SK-N-SH (cell line): ENCODE measurements around the gene ATP13A4. TPM values are rescaled to one million over a fixed set of nuclear protein-coding genes. Genes with fewer than 3 reads are reported as not detected.
A peak's percentile ranks its signal among the peaks of the same experiment; 100 is the strongest.

ENCODE experiments used
- CTCF ChIA-PET: fragments of 300-600, 350-600 bp; formaldehyde crosslinking; extraction: SDS; loops from one replicate; lab custom pipeline; 2021; lab: Yijun Ruan, JAX
- POLR2A ChIA-PET: fragments of 350-600 bp; sonication (Branson Sonifier 250); formaldehyde crosslinking; extraction: SDS; loops from one replicate; lab custom pipeline; 2020; ENCODE audit warnings: antibody characterized with exemption, inconsistent platforms; lab: Yijun Ruan, JAX
- DNase-seq: peaks from one replicate; pipeline ENCODE4 v3.0.0; 2012
- H2AFZ ChIP-seq: fragments of 200-600 bp; sonication (generic); 2 replicates; pipeline ENCODE4 v1.8.1; 2016; ENCODE audit warnings: antibody characterized with exemption, mild to moderate bottlenecking, low read depth
- H3F3A ChIP-seq: fragments of 200-600 bp; sonication (generic); replicated peaks from 2 replicates; pipeline ENCODE3; 2016; ENCODE audit warnings: antibody characterized with exemption, mild to moderate bottlenecking; ENCODE audit not compliant: insufficient read depth
- H3K27ac ChIP-seq, 2 experiments: fragments of 200-500 bp in 1 of 2; fragments of 200-600 bp in 1 of 2; sonication (Bioruptor generic) in 1 of 2; sonication (generic), shearing (Covaris generic) in 1 of 2; 2 replicates each; pipeline versions ENCODE4 v1.5.1 to v1.6.1; 2014 to 2016; ENCODE audit warnings: low read depth in 2 of 2, inconsistent platforms in 1 of 2, low read length in 1 of 2, mild to moderate bottlenecking in 1 of 2, mixed read lengths in 1 of 2
- H3K27me3 ChIP-seq: fragments of 200-600 bp; sonication (generic), shearing (Covaris generic); 2 replicates; pipeline ENCODE4 v1.6.1; 2016; ENCODE audit warnings: mixed run types; ENCODE audit not compliant: insufficient read depth
- H3K36me3 ChIP-seq, 2 experiments: fragments of 200-500 bp in 1 of 2; fragments of 200-600 bp in 1 of 2; sonication (Bioruptor generic) in 1 of 2; sonication (generic) in 1 of 2; replicated peaks in 1 of 2; 2 replicates each; pipeline versions ENCODE3 to v1.5.1; 2014 to 2016; ENCODE audit warnings: low read length in 1 of 2, mild to moderate bottlenecking in 1 of 2; ENCODE audit not compliant: insufficient read depth in 2 of 2, control insufficient read depth in 1 of 2
- H3K4me1 ChIP-seq, 2 experiments: fragments of 200-500 bp in 1 of 2; fragments of 200-600 bp in 1 of 2; sonication (Bioruptor generic) in 1 of 2; sonication (generic), shearing (Covaris generic) in 1 of 2; 2 replicates each; pipeline versions ENCODE4 v1.5.1 to v1.6.1; 2014 to 2016; ENCODE audit warnings: low read depth in 1 of 2, low read length in 1 of 2, mixed run types in 1 of 2; ENCODE audit not compliant: insufficient read depth in 2 of 2, control insufficient read depth in 1 of 2
- H3K4me2 ChIP-seq: fragments of 200-600 bp; sonication (generic), shearing (Covaris generic); 2 replicates; pipeline ENCODE4 v1.6.1; 2017; ENCODE audit warnings: mixed run types
- H3K4me3 ChIP-seq, 2 experiments: fragments of 200-500 bp in 1 of 2; fragments of 200-600 bp in 1 of 2; sonication (Bioruptor generic) in 1 of 2; sonication (generic), shearing (Covaris generic) in 1 of 2; 2 replicates each; pipeline versions ENCODE4 v1.5.1 to v1.8.1; 2014 to 2016; ENCODE audit warnings: low read depth in 2 of 2, inconsistent platforms in 1 of 2, low read length in 1 of 2, mild to moderate bottlenecking in 1 of 2, mixed read lengths in 1 of 2, moderate library complexity in 1 of 2
- H3K79me2 ChIP-seq: fragments of 200-600 bp; sonication (generic); 2 replicates; pipeline ENCODE4 v1.8.1; 2017; ENCODE audit warnings: mild to moderate bottlenecking; ENCODE audit not compliant: insufficient read depth
- H3K9ac ChIP-seq: fragments of 200-600 bp; sonication (generic); 2 replicates; pipeline ENCODE4 v1.6.1; 2017; ENCODE audit warnings: mixed run types
- H3K9me2 ChIP-seq: fragments of 200-600 bp; sonication (generic); 2 replicates; pipeline ENCODE4 v1.6.1; 2017; ENCODE audit warnings: mixed run types
- H3K9me3 ChIP-seq: fragments of 200-600 bp; sonication (generic); 2 replicates; pipeline ENCODE4 v1.6.1; 2017; ENCODE audit warnings: mixed run types, mild to moderate bottlenecking, moderate library complexity
- H4K20me1 ChIP-seq: fragments of 200-600 bp; sonication (generic); 2 replicates; pipeline ENCODE4 v1.6.1; 2017; ENCODE audit warnings: mild to moderate bottlenecking, mixed run types; ENCODE audit not compliant: insufficient read depth
- ELF1 ChIP-seq: IDR thresholded peaks from 2 replicates; pipeline ENCODE4 v1.4.0; 2012
- FOXM1 ChIP-seq: IDR thresholded peaks from 2 replicates; pipeline ENCODE4 v1.4.0; 2012; ENCODE audit warnings: low read depth, mild to moderate bottlenecking
- MEF2A ChIP-seq: IDR thresholded peaks from 2 replicates; pipeline ENCODE4 v1.4.0; 2012; ENCODE audit warnings: low read depth, borderline replicate concordance
- MXI1 ChIP-seq: IDR thresholded peaks from 2 replicates; pipeline ENCODE4 v1.6.1; 2012; ENCODE audit warnings: mild to moderate bottlenecking, low read depth, low read length, improper control_type of control experiment
- NRF1 ChIP-seq: IDR thresholded peaks from 2 replicates; pipeline ENCODE4 v1.6.1; 2012; ENCODE audit warnings: low read depth, mild to moderate bottlenecking, low read length
- POLR2AphosphoS5 ChIP-seq: IDR thresholded peaks from 2 replicates; pipeline ENCODE4 v1.6.1; 2012; ENCODE audit warnings: low read depth, low read length
- RAD21 ChIP-seq: IDR thresholded peaks from 2 replicates; pipeline ENCODE4 v1.6.1; 2012; ENCODE audit warnings: mild to moderate bottlenecking, low read length
- RFX5 ChIP-seq: IDR thresholded peaks from 2 replicates; pipeline ENCODE4 v1.6.1; 2012; ENCODE audit warnings: mild to moderate bottlenecking, improper control_type of control experiment, low read length
- SIN3A ChIP-seq: IDR thresholded peaks from 2 replicates; pipeline ENCODE4 v1.6.1; 2012; ENCODE audit warnings: low read depth, mild to moderate bottlenecking, low read length, moderate library complexity, borderline replicate concordance
- SMC3 ChIP-seq: IDR thresholded peaks from 2 replicates; pipeline ENCODE4 v1.6.1; 2012; ENCODE audit warnings: low read depth, low read length, improper control_type of control experiment
- TEAD4 ChIP-seq: IDR thresholded peaks from 2 replicates; pipeline ENCODE4 v1.4.0; 2012; ENCODE audit warnings: mild to moderate bottlenecking, borderline replicate concordance; ENCODE audit not compliant: insufficient read depth
- WGBS: methylation state at CpG from one replicate; pipeline ENCODE4 v1.1.6; 2017; ENCODE audit warnings: low lambda C conversion rate; 5-methylcytosine and 5-hydroxymethylcytosine counted together
- polyA plus RNA-seq, 3 experiments: library from polyadenylated mRNA; depleted of rRNA; stranded (reverse); fragments of >200 nt; gene quantifications; 2 replicates each; pipeline ENCODE4 v1.2.3, GENCODE V29; 2012
- TF ChIP-seq, protein P1 (sequence below): IDR thresholded peaks from 2 replicates; pipeline ENCODE4 v1.4.0; 2012; ENCODE audit warnings: low read depth
- TF ChIP-seq, protein P2 (sequence below): IDR thresholded peaks from 2 replicates; pipeline ENCODE4 v1.4.0; 2012; ENCODE audit warnings: low read depth, borderline replicate concordance
- TF ChIP-seq, protein P3 (sequence below): IDR thresholded peaks from 2 replicates; pipeline ENCODE4 v1.4.0; 2012; ENCODE audit warnings: low read depth, borderline replicate concordance
- TF ChIP-seq, protein P4 (sequence below): fragments of 200-600 bp; sonication (generic); IDR thresholded peaks from 2 replicates; pipeline ENCODE4 v1.6.1; 2017; ENCODE audit warnings: antibody characterized with exemption, mild to moderate bottlenecking, moderate library complexity

ATP13A4 gene
- polyA plus RNA-seq, 1 of the 3 experiments (the other 2 are of a cell fraction) = 0.02 TPM

DNA sequence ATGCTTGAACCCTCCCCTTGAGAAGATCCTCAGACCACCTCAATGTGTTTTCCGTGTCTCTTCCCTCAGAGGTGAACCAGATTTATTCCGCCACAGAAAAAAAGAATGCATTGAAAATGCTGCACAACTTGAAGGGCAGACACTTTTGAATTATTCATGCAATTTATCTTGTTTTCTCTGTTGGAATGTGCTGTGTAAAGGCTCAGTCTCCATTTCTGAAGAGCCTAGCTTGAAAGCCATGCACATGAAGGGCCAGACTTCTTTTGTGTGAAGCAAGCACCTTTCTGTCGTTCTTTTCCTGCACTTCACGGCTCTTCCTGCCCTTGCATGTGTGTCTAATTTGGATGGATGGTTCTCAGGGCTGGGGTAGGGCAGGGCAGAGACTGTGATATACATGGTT is 97.2 kb downstream of the ATP13A4 start:
- no peak overlapping the region for H2AFZ ChIP-seq
- CTCF ChIA-PET = interaction anchor here (0.5 to 5.2 kb wide), 4 partner anchors 9 to 115 kb away, joined by 3 to 28 read pairs (median 3); no protein-coding TSS in a partner anchor
- no peak overlapping the region for H3K9ac ChIP-seq
- H4K20me1 ChIP-seq = no peaks in the 10 kb centered on the region
- H3K4me3 ChIP-seq = no peak overlapping the region
- H3K4me1 ChIP-seq = no peaks in the 10 kb centered on the region
- no peaks in the 10 kb centered on the region for H3K36me3 ChIP-seq
- POLR2A ChIA-PET = no interaction called here
- H3K4me2 ChIP-seq = no peak overlapping the region
- H3K9me2 ChIP-seq = no peaks in the 10 kb centered on the region
- TF ChIP-seq, protein P1, sequence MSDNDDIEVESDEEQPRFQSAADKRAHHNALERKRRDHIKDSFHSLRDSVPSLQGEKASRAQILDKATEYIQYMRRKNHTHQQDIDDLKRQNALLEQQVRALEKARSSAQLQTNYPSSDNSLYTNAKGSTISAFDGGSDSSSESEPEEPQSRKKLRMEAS = no peak
- no peak for TF ChIP-seq NRF1
- no peak for TF ChIP-seq RFX5
- TF ChIP-seq, protein P2, sequence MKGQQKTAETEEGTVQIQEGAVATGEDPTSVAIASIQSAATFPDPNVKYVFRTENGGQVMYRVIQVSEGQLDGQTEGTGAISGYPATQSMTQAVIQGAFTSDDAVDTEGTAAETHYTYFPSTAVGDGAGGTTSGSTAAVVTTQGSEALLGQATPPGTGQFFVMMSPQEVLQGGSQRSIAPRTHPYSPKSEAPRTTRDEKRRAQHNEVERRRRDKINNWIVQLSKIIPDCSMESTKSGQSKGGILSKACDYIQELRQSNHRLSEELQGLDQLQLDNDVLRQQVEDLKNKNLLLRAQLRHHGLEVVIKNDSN = no peak
- no peak for TF ChIP-seq POLR2AphosphoS5
- no peak for TF ChIP-seq SIN3A
- TF ChIP-seq TEAD4 = no peak
- no peak for TF ChIP-seq MEF2A
- TF ChIP-seq FOXM1 = no peak
- TF ChIP-seq RAD21 = no peak
- no peak for TF ChIP-seq SMC3
- TF ChIP-seq, protein P3, sequence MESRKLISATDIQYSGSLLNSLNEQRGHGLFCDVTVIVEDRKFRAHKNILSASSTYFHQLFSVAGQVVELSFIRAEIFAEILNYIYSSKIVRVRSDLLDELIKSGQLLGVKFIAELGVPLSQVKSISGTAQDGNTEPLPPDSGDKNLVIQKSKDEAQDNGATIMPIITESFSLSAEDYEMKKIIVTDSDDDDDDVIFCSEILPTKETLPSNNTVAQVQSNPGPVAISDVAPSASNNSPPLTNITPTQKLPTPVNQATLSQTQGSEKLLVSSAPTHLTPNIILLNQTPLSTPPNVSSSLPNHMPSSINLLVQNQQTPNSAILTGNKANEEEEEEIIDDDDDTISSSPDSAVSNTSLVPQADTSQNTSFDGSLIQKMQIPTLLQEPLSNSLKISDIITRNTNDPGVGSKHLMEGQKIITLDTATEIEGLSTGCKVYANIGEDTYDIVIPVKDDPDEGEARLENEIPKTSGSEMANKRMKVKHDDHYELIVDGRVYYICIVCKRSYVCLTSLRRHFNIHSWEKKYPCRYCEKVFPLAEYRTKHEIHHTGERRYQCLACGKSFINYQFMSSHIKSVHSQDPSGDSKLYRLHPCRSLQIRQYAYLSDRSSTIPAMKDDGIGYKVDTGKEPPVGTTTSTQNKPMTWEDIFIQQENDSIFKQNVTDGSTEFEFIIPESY = no peak
- TF ChIP-seq MXI1 = no peak
- no peak for TF ChIP-seq ELF1
- H3F3A ChIP-seq = no peaks in the 10 kb centered on the region
- DNase-seq = no peak
- no peak overlapping the region for H3K27ac ChIP-seq
- H3K9me3 ChIP-seq = no peaks in the 10 kb centered on the region
- no peaks in the 10 kb centered on the region; the same call in 1 of the 2 replicates for H3K27me3 ChIP-seq
- WGBS = 32% methylated on average over 4 of the region's 4 CpGs
- no peaks in the 10 kb centered on the region for H3K79me2 ChIP-seq

DNA sequence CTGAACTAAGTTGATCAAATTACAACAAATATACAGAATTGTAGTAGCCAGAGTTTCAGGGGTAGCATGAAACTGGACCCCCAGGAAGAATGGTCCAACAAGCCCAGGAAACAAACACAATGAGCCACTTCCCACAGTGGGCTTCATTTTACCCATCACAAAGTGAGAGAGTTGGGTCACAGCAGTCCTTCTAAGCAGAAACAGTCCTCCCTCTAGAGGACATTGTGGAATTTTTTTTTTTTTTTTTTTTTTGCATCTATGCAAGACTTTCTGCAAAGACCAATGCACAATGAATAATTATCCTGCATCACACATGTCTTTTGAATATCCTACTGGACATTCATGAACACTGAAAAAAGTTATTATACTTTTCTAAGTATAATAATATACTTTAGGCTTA is 102.4 kb downstream of the ATP13A4 start:
- Histone ChIP-seq H3K79me2 (no peaks in the 10 kb centered on the region), H3K4me3 (no peak overlapping the region), H3K9me3 (no peaks in the 10 kb centered on the region), H3K27ac (no peak overlapping the region), H3K9ac (no peak overlapping the region), H3K4me2 (no peak overlapping the region), H3K4me1 (no peaks in the 10 kb centered on the region), H3F3A (no peaks in the 10 kb centered on the region)
- DNase-seq = peak; percentile 3
- TF ChIP-seq RAD21 = 0 out of 2 replicates have a peak, but pooled peaks have one; percentile 7
- TF ChIP-seq, protein P1 = no peak
- TF ChIP-seq, protein P4, sequence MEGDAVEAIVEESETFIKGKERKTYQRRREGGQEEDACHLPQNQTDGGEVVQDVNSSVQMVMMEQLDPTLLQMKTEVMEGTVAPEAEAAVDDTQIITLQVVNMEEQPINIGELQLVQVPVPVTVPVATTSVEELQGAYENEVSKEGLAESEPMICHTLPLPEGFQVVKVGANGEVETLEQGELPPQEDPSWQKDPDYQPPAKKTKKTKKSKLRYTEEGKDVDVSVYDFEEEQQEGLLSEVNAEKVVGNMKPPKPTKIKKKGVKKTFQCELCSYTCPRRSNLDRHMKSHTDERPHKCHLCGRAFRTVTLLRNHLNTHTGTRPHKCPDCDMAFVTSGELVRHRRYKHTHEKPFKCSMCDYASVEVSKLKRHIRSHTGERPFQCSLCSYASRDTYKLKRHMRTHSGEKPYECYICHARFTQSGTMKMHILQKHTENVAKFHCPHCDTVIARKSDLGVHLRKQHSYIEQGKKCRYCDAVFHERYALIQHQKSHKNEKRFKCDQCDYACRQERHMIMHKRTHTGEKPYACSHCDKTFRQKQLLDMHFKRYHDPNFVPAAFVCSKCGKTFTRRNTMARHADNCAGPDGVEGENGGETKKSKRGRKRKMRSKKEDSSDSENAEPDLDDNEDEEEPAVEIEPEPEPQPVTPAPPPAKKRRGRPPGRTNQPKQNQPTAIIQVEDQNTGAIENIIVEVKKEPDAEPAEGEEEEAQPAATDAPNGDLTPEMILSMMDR = peak; percentile 42
- TF ChIP-seq, all 33 proteins: peak for 2
- Histone ChIP-seq H4K20me1 (no peaks in the 10 kb centered on the region), H2AFZ (no peak overlapping the region), H3K36me3 (no peaks in the 10 kb centered on the region), H3K9me2 (no peaks in the 10 kb centered on the region), H3K27me3 (no peaks in the 10 kb centered on the region)
- POLR2A ChIA-PET = no interaction called here
- CTCF ChIA-PET = no interaction called here
